ENCODE measurements around the gene SSX2IP.
"Not testable (repeated sequence)": the region's sequence is repeated elsewhere in the genome, so short reads cannot be mapped to it uniquely, and the experiment has no call there.

Gene SSX2IP

DNA sequence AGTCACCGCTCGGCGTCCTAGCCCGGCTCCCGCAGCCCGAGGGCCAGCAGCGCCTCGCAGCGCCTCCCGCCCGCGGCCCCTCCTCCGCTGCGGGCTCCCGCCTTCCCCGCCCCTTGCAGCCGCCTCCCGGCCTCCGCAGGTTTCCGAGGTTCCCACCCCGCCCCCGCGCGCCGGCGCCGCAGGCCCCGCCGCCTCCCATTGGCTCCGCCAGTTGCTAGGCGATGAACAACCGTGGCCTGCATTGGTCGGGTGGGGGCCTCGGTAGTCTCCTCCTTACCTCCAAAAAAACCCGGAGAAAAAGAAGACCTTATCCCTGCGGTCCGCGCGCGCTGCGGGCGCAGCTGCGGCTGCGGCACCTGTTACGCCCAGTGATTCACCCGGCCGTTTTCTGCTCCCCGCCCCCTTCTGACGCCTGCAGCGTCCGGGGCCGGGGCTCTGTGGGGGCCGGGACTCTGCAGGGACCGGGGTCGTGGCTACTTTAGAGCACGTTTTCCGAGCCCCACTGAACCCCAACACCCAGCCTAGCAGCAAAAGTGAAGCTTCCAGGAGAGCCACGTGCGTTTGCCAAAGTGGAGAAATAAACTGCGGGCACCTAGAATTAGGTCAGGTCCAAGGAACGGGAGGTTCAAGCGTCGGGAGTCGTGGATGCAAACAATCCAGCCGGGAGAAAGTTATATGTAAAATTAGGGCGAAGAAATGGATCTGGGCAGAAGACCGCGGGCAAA is at the start of gene SSX2IP:
TSS of gene SSX2IP (minus strand) at position 65 of the 725 bp plus-strand sequence. CDS start 19,242 bp downstream, outside the sequence.
- DNase-seq (ENCODE audit: low read depth): peak; percentile 99

- DNase-seq (ENCODE audit: low read depth): no peak
Observed at GRCh38 chr1:84738237-84738636, 48.0 kb upstream of the SSX2IP start.

GRCh38 chr1:84737590-84737989 is 47.3 kb upstream of the SSX2IP start:
- no peak for DNase-seq (ENCODE audit: low read depth)

DNA sequence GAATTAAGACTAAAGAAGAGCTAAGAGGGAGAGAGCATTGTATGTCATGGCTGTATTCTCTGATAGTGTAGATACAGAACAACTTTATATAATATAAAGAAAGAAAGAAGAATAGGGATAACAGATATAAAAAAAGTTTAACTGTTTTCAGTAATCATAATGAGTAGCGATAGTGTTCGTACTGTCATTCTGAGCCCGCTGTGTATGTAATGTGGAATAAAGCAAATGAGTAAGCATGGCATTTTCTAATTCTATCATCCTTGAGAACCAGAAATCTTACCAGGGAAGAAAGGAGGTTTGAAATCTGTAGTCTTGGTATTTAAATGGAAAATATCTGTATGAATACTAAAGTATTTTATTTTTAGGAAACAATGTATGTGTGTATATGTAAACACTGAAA is 46.7 kb upstream of the SSX2IP start:
- no peak for DNase-seq (ENCODE audit: low read depth)

DNA sequence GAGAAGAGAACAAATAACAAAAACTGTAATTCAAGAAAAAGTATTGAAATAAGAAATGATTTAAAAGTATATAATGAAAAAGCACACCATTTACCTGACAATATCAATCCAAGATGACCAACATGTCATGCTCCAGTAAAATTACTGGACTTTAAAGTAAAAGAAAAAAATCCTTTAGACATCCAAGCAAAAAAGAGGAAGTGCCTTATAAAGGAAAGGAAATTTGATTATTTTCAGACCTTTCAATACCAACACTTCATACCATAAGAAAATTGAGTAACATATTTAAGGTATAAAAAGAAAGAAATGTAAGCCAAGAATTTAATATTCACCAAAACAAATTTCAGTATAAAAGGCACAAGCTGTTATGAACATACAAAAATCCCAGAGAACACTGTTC is 46.2 kb upstream of the SSX2IP start:
- no peak for DNase-seq (ENCODE audit: low read depth)

GRCh38 chr1:84735483-84735882 is 45.2 kb upstream of the SSX2IP start:
- no peak for DNase-seq (ENCODE audit: low read depth)

DNA sequence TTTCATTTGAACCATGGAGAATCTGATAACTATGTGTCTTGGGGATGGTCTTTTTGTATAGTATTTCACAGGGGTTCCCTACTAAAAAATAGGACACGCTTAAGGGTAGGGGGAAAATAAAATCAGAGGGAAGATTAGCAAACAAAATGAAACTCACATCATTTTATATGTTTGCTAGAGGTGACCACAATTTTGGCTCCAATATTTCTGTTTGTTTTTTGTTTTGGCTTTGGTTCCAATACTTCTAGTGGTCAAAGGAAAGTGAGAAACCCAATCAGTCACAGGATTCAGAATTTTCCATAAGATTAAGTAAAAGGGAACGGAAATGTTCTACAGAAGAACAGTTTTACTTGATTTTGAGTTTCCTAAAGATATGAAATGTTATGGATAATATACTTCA is 42.3 kb upstream of the SSX2IP start:
- DNase-seq (ENCODE audit: low read depth): no peak

- no peak for DNase-seq (ENCODE audit: low read depth)
Observed at GRCh38 chr1:84731519-84731918, 41.3 kb upstream of the SSX2IP start.

- DNase-seq (ENCODE audit: low read depth): not testable (repeated sequence)
Observed at GRCh38 chr1:84727711-84728110, 37.5 kb upstream of the SSX2IP start.

GRCh38 chr1:84726593-84727499 is 36.6 kb upstream of the SSX2IP start:
- no peak for DNase-seq (ENCODE audit: low read depth)

- DNase-seq (ENCODE audit: low read depth): peak; percentile 41
Observed at GRCh38 chr1:84724128-84724860, 34.0 kb upstream of the SSX2IP start.

DNA sequence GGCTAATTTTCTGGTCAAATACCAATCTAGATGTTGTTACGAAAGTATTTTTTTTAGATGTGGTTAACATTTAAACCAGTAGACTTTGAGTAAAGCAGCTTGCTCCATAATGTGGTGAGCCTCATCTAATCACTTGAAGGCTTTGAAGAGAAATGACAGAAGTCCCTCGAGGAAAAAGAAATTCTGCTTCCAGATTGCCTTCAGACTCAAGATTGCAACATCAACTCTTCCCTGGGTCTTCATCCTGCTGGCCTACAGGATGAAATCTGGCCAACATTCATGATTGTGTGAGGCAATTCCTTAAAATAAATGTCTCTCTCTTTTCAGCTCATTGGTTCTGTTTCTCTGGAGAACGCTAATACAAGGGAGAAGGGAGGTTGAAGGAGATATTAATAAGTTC is 32.5 kb upstream of the SSX2IP start:
- no peak for DNase-seq (ENCODE audit: low read depth)

DNA sequence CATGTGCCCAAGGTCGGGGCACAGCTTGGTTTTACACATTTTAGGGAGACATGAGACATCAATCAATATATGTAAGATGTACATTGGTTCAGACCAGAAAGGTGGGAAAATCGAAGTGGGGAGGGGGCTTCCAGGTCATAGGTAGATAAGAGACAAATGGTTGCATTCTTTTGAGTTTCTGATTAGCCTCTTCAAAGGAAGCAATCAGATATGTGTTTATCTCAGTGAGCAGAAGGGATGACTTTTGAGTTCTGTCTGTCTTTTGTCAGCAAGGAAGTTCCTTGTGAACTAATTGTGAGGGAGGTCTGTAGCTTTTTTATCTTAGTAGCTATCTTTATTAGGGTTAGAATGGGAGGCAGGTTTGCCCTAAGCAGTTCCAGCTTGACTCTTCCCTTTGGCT is 31.6 kb upstream of the SSX2IP start:
- DNase-seq (ENCODE audit: low read depth): not testable (repeated sequence)

DNA sequence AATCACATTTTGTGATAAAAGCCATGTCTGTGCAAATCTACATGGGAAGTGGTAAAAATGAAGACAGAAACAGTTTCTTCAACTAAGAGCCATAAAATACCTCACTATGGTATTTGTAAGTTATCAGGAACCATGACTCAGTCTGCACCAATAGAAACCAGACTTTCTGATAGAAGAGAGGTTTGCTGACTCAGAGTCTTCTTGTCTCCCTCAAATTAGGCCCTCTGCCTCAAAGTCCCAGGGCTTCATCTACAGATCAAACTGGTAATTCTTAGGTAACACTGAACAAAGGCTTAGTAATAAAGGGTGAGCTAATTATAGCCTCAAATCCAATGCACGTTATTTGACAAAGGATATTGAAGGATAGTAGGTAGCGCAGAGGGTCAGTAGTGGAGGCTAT is 30.9 kb upstream of the SSX2IP start:
- DNase-seq (ENCODE audit: low read depth): peak; percentile 3

- DNase-seq (ENCODE audit: low read depth): no peak
Observed at GRCh38 chr1:84720221-84720780, 30.0 kb upstream of the SSX2IP start.

DNA sequence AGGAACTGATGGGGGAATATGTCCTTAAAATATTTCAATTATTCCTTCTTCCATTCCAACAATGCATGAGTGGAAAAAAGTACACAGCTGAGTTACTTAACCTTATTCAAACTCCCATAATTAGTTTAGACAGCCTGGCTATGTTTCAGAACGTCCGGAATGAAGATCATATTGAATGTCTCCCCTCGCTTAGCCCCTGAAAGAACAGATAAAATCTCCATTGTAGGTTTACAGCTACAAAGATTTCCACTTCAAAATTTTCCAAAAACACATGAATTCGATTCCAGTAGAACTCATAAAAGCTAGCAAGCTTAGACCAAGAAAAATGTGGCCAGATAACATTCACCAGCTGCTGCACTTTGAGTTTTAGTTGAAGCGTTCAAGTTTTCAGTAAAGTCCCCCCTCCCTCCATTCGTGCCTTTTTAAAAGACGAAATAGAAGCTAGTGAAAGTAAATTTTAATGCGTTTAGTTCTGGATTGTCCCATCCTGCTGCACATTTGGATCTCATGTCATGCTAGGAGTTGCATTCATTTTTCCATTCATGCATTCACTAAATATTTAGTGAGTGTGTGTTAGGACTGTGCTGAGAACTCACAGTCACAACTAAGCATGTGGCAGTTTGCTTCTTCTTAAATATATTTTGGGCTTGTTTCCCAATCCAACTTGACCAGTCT is 29.4 kb upstream of the SSX2IP start:
- no peak for DNase-seq (ENCODE audit: low read depth)

- DNase-seq (ENCODE audit: low read depth): no peak
Observed at GRCh38 chr1:84715342-84716019, 25.2 kb upstream of the SSX2IP start.

DNA sequence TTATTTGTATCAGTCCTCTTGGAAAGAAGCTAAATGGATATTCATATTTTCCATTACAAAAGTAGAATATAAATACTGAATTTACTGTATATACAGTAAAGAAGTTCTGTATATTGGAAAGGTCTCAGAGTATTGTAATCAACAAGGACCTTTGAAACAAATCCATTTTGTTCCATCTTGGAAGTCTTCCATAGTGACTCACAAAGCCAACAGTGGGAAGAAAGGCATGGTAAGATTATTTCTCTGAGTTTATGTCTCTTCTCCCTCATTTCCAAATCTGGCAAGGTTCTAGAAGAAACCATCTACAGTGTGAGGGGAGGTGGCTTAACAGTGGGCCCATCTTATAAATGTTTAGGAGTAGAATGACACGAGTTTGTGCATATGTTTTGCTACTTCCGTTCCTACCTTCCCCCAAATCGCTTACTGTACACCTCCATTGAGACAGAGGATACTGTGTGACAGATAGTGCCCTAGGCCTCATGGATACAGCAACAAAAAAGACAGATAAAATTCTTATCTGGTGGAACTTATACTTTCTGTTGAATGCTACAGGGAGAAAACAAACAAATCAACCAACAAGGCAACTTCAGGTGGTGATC is 22.1 kb upstream of the SSX2IP start:
- DNase-seq (ENCODE audit: low read depth): no peak

- DNase-seq (ENCODE audit: low read depth): no peak
Observed at GRCh38 chr1:84711869-84712268, 21.6 kb upstream of the SSX2IP start.

DNA sequence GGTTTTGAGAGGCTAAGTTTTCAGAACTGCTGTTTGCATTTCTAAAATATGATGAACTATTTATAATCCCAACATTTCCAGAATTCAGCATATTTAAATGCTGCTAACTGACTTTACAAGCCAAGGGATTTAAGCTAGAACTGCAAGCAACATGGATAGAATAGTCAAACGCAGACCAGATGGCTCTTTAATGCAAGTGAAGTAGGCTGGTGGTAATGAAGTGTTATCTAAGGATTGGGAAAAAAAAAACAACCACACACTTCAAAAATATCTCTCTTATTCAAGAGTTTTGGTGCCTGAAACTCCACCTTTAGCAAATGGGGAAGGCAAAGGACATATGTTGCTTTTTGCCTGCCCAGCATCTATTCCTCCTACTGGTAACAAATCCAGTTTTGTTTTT is 20.9 kb upstream of the SSX2IP start:
- no peak for DNase-seq (ENCODE audit: low read depth)

DNA sequence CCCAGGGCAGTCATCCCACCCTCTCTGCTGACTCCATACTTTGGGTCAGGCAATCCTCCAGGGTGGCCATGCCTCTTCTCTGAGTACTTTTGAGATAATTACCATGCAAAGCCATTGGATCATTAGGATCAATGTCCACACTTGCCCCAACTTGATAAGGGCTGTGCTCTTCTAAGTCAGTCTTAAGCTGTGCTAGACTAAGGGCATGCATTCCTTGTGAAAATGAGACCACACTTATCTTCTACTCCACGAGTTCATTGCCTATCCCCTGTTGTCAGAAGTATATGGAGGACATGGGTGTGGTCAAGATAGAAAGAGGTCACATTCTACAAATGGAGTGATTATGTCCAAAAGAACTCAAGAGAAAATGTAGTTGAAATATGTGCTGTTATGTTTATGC is 18.9 kb upstream of the SSX2IP start:
- no peak for DNase-seq (ENCODE audit: low read depth)

Measured in activated T-cell treated with anti-CD3 and anti-CD28 coated beads for 48 hours (primary cell).